Islet of Langerhans (tissue), 1 donor: Measurements from ENCODE around the gene VPS54.
"Not testable (repeated sequence)": the region's sequence is repeated elsewhere in the genome, so short reads cannot be mapped to it uniquely, and the experiment has no call there.

Experiments used
- FAIRE-seq: peaks from one replicate; lab custom pipeline; 2011; peaks lifted over from hg19 to GRCh38; lab: Jason Lieb, UNC

The VPS54 gene

DNA sequence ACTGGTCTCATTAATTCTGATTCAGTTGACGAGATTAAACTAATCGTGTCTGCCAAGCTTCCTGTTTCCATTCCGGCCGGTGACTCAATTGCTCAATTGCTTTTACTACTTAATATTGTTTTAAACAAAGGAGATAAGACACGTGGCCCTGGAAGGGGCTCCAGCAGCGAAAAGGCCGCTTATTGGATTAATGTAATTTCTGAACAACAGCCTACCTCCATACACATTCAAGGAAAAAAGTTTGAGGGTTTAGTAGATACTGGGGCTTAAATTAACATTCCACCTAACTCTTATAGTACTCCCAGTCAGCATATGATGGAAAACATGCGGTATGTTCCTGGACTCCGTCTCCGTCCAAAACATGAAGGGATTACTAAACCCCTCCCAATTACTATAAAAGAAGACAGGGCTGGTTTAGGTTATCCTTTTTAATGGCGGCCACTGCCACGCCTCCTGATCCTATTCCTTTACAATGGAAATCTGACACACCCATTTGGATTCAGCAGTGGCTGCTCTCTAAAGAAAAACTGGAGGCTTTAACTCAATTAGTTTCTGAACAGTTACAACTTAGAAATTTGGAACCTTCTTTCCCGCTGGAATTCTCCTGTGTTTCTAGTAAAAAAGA lies 27.1 kb downstream of the VPS54 start:
- no peak for FAIRE-seq

DNA sequence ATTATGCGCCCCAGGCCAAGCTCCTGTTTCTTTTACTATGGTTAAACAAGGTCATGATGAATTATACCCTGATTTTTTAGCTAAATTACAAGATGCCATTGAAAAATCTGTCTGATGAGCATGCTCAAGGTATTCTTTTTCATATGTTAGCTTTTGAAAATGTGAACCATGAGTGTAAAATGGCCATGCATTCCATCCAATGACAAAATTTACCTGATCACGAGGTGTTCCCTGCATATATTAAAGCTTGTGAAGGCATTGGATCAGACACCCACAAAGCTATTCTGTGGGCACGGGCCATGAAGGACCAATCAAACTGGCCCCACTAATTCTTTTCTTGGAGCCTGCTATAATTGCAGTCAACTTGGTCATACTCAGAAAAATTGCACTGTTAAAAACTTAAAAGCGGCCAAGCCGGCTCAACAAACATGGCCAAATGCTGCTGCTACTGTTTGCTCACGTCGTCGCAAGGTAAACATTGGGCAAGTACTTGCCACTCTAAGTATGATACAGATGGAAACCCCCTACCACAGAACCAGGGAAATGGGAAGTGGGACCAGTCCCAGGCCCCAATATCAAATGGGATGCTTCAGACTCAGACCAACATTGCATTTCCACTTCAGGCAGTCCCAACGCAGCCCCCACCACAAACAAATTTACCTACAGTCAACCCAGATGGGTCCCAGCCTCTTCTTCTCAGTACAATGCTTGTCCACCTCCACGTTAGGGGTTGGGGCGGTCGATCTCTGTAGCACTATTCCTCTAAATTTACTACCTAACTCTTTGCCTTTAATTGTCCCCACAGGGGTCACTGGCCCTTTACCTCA lies 27.8 kb downstream of the VPS54 start:
- FAIRE-seq, result not testable (repeated sequence)

DNA sequence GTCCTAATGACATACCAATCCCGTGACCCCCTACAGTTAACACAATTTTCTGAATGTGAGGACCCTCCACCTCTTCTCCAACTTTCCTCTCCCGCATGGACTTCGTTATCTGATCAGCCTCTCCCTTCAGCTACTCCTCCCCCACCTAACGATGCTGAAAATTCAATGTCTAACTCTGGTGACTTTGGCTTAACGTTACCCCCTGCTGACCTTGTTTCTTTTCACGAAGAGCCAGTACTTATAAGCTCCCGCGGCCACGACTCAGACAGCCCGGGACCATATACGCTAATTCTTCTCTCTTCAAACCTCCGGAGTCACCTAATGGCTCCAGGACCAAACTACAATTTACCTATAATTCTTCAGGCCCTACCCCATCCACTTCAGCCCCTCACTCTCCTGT lies 29.2 kb downstream of the VPS54 start:
- no peak for FAIRE-seq

DNA sequence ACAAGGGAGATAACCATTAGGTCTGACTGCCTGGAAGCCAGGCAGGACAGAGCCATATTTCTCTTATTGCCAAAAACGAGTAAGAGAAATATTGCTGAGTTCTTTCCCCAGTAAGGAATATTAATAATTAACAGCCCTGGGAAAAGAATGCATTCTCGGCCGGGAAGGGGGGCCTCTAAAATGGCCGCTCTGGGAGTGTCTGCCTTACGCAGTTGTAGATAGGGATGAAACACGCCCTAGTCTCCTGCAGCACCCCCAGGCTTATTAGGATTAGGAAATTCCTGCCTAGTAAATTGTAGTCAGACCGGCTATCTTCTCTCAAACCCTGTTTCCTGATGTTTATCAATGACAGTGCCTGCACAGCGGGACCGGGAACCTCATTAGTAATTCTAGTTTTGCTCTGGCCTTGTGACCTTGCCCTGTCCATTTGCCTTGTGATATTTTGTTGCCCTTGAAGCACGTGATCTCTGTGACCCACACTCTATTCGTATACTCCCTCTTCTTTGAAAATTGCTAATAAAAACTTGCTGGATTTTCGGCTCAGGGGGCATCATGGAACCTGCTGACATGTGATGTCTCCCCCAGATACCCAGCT lies 30.3 kb downstream of the VPS54 start:
- not testable (repeated sequence) for FAIRE-seq

DNA sequence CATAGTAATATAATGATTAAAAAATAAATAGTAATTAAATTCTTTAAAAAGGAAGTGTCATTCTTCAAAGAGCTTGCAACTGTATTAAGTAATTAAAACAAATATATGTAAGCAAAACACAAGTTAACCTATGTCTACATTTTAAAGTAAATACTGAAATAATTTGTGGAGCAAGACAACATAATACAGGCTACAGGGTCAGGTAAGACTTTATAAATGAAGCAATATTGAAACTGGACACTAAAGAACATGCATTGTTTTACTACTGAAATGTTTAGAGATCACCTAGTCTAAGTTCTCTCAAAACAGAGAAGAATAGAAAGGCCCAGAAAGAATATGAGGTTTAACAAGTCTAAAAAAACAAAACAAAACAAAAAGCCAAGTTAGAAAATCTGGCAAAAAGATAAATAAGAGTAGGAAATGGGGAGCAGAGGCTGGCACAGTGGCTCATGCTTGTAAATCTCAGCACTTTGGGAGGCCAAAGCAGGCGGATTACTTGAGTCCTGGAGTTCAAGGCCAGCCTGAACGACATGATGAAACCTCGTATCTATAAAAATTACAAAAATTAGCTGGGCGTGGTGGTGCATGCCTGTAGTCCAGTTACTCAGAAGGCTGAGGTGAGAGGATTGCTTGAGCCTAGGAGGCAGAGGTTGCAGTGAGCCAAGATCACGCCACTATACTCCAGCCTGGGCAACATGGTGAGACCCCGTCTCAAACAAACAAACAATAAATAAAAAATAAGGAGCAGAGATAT lies 34.4 kb downstream of the VPS54 start:
- FAIRE-seq, result no peak

DNA sequence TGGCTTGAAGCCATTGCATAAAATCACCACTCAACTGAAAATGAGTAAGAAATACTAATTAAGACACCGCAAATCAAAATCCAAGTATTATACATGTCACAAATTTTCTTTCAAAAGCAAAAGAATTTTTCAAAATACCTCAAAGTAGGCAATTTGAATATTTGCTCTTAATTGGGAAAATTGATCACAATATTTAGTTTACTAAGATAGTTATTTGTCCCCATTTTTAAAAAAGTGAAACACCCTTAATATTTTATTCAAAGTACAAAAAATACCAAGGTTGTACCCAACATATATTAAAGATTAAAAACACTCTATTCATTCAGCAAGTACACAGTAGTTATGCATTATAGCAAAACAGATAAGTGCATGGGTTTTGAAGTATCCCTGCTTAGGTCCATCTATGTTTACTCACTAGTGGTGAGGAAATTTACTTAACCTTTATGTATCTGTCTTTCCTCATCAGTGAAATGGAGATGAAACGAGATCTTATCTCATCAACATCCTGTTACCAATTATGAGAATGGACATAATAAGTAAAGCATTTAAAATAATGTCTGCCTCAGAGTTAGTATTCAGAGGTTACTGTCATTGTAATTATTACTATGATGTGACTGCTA lies 35.1 kb downstream of the VPS54 start:
- peak; percentile 21 for FAIRE-seq

DNA sequence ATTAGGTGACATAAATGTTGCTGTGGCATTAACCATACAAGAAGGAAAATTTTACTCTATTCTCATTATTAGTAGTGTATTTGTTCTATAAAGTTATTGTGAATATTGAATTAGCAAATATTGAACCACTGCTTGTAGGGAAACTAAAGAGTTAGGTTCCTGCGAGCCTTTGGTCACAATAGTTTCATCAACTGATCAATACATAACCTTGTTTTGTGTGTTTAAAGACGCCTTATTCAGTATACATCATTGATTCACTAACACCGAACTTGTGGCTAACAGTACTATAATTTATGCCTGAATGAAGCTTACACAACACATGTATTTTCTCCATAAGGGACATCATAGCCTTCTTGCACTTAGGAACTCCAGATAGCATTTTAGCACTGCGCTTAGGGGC lies 36.9 kb downstream of the VPS54 start:
- FAIRE-seq, result no peak

DNA sequence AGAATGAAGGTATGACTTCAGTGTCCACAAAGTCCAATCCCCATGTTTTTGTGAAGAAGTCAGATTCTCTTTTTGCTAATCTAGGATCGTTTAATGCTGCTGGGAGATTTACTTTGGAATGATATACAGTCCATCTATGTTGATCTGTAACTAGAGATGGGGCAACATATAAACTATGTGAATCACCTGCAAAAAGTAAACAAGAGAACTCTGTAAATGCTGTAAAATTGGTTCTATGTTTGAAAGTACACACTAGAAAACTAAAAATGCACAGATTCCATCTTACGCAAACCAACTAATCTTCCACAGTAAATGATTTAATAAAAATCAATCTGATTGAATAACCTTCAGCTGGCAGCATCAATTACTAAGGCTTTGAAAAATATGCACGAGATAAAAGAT lies 37.5 kb downstream of the VPS54 start:
- no peak for FAIRE-seq

DNA sequence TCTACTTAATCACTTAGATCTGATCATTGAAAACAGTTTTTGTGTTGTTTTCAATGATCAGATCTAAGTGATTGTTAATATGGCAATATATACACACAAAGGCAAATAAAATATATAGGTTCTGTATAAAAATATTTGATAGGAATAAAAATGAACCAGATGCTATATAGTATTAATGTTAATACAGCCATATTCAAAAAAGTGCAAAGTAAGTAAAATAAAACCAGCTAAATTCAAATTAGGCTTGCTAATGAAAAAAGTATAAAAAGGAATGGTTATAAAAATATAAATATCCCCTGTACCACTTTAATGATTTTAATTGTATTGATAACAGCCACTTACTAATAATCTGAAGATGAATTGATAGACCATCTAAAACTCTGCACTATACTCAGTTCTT lies 38.4 kb downstream of the VPS54 start:
- no peak for FAIRE-seq

DNA sequence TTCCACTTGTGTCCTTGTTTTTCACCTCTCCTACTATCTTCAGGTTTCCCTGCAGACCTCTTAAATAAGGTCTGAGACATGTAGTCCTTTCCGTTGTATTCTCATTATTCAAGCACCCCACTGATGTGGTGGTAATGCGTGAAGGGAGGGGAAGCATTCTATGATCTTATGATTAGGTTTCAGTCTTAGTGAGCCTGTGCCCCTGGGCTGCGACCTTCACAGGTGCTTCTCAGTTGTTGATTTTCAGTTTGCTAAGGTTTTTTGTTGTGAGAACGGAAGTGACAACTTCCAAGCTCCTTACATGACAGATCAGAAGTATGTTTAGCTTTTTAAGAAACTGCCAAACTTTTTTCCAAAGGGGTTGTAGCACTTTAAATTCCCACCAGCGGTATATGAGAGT lies 41.3 kb downstream of the VPS54 start:
- FAIRE-seq, result no peak

DNA sequence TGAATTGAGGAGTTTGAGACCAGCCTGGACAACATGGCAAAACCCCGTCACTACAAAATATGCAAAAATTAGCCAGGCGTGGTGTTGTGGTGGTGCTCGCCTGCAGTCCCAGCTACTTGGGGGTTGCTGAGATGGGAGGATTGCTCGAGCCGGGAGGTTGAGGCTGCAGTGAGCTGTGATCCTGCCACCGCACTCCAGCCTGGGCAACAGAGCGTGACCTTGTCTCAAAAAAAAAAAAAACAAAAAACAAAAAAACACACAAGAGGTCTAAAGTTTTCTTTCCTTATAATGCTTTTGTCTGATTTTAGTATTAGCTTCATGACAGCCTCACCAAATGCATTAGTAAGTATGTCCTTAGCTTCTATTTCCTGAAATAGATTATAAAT lies 43.1 kb downstream of the VPS54 start:
- FAIRE-seq, result no peak

DNA sequence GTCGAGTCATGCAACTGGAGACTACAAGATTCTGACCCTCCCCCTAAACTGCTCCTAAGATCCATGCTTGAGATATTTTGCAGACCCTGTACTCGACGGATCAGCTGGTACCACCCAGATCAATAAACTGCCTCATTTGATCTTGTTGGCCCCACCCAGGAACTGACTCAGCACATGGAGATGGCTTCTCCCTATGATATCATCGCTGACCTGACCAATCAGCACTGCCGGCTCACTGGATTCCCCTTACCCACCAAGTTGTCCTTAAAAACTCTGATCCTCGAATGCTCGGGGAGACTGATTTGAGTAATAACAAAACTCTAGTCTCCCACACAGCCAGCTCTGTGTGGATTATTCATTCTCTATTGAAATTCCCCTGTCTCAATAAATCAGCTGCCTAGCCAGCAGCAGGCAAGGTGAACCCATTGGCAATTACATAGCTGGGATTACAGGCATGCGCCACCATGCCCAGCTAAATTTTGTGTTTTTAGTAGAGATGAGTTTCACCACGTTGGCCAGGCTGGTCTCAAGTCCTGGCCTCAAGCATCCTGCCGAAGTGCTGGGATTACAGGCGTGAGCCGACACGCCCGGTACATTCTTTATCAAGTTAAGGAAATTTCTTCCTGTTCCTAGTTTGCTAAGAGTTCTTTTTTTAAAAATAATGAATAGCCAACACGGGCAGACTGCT lies 43.6 kb downstream of the VPS54 start:
- FAIRE-seq, result no peak

DNA sequence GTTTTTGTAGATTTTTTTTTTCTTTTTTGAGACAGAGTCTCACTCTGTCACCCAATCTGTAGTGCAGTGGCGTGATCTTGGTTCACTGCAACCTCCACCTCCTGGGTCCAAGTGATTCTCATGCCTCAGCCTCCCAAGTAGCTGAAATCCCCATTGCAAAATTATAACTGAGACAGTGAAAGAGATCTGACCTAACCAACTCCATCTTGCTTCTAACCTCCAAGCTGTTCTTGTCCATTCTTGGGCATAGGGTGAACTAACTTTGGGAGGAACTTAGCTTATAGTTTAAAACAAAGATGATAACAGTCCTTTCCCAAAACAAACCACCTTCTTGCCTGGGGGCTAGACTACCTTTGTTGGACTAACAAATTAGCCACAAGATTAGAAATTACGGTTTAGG lies 44.2 kb downstream of the VPS54 start:
- not testable (repeated sequence) for FAIRE-seq

DNA sequence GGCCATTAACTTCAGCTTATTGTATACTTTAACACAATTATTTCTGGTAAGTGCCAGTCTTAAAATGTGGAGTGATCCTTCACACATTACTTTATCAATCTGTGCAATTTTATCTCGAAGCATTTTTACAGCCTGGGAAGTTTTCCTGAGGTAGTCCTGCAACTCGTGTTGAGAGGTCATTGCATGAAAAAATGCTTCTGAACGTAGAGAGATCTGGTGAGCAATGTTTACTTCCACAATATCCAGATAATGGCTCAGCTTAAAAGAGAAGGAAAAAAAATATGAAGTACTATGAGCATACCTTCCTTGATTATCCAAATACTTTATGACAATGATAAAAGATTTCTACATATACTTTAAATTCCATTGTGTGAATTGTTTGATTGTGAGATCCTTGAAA lies 57.0 kb downstream of the VPS54 start:
- FAIRE-seq, result no peak

DNA sequence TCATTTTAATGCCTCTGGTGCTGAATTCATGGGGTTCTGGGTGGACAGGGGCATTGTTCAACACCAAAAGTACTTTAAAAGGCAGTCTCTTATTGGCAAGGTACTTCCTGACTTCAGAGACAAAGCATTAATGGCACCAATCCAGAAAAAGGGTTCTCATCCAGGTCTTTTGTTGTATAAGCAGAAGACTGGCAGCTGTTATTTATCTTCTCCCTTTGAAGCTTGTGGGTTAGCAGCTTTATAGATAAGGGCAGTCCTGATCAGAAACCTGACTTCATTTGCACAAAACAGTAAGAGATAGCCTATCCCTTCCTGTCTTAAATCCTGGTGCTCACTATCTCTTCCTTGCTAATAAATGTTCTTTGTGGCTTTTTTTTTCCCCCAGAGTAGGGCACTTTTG lies 68.8 kb downstream of the VPS54 start:
- no peak for FAIRE-seq

DNA sequence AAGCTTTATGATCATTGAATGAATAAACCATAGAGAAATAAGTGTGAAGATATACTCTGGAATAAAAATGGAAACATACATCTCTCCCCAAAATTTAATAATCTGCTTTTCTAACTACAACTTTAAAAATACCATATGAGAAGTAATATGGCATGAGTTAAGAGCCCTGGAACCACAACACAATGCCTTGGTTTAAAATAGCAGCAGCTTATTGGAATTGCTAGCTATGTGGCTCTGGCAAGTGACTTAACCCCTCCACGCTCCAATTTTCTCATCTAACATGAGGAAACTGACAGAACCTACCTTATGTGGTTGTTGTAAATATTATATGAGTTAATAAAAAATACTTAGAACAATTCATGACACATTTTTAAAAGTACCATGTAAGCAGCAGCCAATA lies 76.4 kb downstream of the VPS54 start:
- FAIRE-seq, result no peak

DNA sequence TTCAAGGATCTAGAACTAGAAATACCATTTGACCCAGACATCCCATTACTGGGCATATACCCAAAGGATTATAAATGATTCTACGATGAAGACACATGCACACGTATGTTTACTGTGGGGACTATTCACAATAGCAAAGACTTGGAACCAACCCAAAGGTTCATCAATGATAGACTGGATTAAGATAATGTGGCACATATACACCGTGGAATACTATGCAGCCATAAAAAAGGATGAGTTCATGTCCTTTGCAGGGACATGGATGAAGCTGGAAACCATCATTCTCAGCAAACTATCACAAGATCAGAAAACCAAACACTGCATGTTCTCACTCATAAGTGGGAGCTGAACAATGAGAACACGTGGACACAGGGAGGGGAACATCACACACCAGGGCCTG lies 87.1 kb downstream of the VPS54 start:
- not testable (repeated sequence) for FAIRE-seq

DNA sequence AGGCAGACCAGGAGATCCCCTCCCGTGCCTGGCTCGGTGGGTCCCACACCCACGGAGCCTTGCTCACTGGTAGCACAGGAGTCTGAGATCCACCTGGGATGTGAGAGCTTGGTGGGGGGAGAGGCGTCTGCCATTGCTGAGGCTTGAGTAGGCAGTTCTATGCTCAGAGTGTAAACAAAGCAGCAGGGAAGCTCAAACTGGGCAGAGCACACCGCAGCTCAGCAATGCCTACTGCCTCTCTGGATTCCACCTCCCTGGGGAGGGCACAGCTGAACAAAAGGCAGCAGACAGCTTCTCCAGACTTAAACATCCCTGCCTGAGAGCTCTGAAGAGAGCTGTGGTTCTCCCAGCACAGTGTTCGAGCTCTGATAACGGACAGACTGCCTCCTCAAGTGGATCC lies 92.4 kb downstream of the VPS54 start:
- FAIRE-seq, result no peak

DNA sequence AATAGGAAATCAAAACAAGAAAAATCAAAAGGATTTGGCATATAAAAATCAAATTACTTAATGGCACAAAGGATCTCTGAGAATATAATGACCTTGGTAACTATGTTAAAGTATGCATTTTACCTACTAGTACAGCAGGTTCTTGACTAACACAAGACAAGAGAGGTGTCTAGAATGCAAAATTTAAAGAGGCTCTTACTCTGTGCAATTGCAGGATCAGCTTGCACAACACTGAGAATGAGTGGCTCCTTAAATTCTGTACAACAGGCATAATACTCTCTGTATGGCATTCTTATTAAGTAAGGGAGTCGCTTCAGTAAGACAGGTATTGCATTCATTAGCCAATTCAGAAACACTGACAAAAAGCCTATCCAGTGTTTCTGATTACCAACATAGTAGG lies 104.9 kb downstream of the VPS54 start:
- no peak for FAIRE-seq

DNA sequence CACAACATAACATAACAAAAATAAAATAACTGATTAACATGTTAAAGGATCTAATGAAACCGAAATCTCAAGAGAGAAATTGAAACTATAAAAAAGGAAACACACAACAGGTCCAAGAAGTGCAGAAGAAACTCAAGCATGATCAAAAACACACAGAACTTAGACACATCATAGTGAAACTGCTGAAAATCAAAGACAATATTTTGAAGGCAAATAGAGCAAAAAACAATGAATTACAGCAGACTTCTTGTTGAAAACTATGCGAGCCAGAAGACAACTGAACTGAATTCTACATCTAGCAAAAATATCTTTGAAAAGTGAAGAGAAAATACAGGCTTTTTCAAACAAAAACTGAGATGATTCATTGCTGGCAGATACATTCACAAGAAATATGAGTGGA lies 116.2 kb downstream of the VPS54 start:
- FAIRE-seq, result no peak

DNA sequence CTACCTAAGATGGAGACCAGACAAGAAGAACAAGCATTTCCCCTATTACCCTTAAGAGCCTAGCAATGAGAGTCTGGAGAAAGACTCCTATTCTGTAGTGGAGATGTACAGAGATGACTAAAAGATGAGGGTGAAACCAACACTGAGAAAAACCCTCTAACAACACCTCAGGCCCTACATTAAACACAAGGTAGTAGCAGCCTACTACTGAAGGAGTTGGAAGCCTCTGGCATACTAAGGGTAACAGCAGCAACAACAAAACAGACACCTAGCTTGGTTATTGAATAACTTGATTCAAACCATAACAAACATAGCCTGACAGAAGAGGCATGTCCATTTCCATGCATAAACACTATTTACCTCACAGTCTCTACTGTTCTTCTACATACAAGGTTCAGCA lies 117.1 kb downstream of the VPS54 start:
- FAIRE-seq, result no peak

DNA sequence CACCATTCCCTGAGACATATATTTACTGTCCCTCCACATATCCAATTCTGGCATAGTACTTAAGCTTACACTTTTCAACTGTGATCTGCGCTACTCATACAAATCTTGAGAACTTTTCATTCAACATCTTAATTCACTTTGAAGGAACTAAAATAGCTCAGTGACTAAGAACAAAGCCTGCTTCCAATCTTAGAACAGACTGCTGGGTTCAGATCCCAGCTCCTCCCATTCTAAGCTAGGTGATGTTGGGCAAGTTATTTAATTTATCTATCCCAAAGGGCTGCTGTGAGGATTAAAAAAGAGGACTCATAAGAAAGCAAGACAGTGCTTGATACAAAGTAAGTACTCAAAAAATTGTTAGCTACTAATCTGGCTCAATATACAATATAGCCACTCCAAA lies 119.6 kb downstream of the VPS54 start:
- FAIRE-seq, result no peak
